NCI-H187 treated with DMSO at 0.1 percent for 48 hours (cell line): ENCODE results near the gene SLC39A6.
"Not testable (repeated sequence)": the region's sequence is repeated elsewhere in the genome, so short reads cannot be mapped to it uniquely, and the experiment has no call there.

Source experiments
- DNase-seq: peaks from one replicate; lab custom pipeline; 2025; lab: John Stamatoyannopoulos, UW

SLC39A6 gene, protein sequence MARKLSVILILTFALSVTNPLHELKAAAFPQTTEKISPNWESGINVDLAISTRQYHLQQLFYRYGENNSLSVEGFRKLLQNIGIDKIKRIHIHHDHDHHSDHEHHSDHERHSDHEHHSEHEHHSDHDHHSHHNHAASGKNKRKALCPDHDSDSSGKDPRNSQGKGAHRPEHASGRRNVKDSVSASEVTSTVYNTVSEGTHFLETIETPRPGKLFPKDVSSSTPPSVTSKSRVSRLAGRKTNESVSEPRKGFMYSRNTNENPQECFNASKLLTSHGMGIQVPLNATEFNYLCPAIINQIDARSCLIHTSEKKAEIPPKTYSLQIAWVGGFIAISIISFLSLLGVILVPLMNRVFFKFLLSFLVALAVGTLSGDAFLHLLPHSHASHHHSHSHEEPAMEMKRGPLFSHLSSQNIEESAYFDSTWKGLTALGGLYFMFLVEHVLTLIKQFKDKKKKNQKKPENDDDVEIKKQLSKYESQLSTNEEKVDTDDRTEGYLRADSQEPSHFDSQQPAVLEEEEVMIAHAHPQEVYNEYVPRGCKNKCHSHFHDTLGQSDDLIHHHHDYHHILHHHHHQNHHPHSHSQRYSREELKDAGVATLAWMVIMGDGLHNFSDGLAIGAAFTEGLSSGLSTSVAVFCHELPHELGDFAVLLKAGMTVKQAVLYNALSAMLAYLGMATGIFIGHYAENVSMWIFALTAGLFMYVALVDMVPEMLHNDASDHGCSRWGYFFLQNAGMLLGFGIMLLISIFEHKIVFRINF

DNA sequence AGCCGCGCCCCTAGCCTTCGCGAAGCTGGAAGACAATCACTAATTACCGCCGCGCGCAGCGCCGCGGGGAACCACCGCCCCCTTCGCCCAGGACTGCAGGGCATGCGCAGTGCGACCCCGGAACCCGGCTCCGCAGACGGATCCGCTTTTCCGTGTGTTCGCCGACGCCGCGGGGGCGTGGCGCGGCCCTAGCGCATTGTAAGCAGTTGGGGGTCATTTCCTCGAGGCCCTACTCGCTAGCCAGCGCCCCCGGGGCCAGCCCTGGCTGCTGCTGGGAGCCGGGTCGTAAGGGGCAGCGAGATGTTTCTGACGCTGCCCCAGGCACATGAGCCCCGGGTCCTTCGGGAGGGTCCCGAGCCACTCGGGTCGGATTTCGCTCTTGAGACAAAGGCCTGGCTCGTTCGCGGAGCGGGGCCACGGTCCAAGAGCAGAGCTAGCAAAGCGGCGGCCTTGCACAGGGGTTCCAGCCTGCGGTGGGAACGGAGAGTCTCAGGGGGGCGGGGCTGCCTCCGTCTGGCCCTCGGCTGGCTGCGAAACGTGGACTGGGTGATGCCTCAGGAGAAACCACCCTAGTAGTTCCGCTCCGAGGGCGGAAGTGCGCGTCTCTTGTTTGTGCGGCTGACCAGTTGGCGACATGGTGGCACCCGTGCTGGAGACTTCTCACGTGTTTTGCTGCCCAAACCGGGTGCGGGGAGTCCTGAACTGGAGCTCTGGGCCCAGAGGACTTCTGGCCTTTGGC is at the start of gene SLC39A6, which contains the start of gene ELP2:
TSS of gene SLC39A6 (minus strand) at position 41 of the 739 bp plus-strand sequence. CDS start 2,333 bp downstream, outside the sequence.
TSS of gene ELP2 (plus strand) at position 600 of the 739 bp plus-strand sequence. CDS start at position 635, 35 bp downstream.
- DNase-seq: peak; percentile 67

DNA sequence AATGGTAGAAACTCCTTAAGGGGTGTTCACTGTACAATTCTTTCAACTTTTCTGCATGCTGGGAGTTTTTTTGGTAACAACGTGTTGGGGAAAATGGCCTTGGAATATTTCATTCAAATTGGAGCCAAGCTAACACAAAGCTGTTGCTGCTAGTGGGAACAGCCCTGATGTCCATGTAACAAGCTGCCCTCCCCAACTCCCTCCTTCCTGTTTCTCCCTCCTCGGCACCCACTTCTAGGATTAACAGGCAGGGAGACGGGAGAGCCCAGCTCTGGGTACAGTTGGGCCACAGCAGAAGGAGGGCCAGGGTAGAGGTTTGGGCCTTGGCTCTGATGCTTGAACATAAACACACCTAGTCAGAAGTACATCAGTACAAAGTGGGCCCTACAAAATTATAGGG is 48.8 kb upstream of the SLC39A6 start:
- no peak for DNase-seq

DNA sequence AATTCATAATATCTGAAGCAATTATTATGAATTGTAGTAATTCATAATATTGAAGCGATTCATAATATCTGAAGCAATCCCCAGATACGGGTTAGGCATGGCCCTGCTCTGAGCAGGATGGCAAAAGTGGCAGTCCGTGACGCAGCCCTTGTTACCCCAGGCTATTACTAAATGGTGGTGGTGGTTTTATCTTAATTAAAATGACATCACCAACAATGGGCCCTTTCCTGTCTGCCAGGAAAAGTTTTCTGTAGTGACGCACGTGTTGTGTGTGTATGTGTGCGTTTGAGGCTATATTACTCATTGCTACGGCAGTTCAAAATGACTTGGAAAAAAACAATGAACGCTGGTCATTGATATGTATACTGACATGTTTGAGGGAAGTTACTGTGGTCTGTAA is 47.6 kb upstream of the SLC39A6 start:
- no peak for DNase-seq

DNA sequence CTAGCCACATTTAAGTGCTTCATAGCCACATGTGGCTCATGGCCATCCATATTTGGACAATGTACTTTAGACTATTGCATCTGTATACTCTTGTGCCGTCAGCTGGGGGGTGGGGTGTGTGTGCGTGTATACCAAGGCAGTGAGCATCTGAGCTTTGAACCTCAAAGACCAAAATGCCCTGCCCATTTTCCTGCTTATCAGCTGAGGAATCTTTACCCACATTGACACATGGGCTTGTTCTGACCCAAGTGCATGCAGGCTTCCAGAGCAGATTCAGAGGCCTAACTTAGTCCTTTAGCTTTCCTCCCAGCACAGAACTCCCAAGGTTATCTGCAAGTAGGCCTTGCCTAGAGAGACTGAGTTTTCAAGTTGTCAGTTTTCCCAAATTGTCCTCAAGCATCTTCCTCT is 47.0 kb upstream of the SLC39A6 start:
- DNase-seq: no peak

DNA sequence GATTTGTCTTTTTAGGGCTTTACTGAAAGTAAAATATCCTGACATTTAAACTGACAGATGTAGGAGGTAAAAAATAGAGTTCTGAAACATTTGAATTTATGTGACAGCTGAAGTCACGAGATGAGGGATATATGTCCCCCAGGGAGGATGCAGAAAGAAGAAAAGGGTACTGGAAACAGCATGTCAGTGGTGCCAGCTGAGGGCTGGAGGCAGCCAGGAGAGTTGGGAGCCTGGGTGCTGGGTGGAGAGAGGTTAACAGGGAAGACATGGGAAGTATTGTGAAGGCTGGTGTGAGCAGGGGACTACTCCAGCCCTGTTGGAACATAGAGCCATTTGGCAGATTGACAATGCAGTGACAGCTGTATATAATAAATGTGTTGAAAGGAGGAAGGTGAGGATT is 46.3 kb upstream of the SLC39A6 start:
- no peak for DNase-seq

DNA sequence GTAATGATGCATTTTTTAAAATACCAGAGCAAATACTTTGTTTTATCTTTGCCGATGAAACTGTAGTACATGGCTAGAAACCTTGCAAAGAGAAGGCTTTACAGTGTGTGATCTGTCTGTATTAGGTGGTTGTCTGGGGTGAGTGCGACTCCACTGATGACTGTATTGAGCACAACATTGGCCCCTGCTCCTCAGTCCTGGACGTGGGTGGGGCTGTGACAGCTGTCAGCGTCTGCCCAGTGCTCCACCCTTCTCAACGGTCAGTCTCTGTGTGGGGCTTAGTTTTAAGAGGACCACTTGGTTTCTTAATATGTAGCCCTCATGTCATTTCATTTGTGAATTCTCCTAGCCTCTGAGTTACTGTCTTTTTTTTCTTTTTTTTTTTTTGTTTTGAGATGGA is 40.8 kb upstream of the SLC39A6 start:
- no peak for DNase-seq

DNA sequence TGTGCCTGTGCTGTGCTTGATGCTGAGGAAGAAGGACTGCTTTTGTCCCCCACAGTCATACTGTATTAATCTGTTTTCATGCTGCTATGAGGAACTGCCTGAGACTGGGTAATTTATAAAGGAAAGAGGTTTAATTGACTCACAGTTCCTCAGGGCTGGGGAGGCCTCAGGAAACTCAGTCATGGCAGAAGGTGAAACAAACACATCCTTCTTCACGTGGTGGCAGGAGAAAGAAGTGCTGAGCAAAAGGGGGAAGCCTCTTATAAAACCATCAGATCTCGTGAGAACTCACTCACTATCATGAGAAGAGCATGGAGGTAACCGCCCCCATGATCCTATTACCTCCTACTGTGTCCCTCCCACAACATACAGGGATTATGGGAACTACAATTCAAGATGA is 39.2 kb upstream of the SLC39A6 start:
- DNase-seq: not testable (repeated sequence)

DNA sequence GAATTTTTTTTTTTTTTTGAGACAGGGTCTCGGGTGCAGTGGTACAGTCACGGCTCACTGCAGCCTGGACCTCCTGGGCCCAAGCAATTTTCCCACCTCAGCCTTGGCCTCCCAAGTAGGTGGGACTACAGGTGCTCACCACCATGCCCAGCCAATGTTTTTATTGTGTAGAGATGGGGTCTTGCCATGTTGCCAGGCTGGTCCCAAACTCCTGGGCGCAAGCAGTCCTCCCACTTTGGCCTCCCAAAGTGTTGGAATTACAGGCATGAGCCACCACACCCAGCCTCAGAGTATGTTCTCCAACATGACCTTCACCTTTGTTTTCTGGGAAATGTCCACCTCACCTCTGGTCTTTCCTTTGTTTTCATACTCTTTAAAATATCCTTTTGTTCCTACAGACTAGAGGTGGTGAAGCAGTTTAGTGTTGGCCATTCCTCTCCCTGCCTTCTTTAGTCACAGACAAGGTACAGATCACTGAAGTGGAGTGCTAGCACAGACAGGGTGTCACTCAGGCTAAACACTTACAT is 38.6 kb upstream of the SLC39A6 start:
- no peak for DNase-seq

DNA sequence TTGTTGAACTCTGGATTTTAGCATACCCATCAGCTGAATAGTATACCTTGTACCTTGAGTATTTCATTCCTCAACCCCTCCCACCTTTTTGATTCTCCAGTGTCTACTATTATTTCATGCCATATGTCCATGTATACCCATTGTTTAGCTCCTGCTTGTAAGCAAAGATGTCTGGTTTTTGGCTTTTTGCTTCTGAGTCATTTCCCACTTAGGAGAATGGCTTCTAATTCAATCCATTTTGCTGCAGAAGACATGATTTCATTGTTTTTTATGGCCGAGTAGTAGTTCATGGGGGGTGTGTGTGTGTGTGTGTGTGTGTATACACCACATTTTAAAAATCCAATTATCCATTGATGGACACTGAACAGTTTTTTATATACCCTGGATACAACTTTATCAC is 33.8 kb upstream of the SLC39A6 start:
- no peak for DNase-seq

DNA sequence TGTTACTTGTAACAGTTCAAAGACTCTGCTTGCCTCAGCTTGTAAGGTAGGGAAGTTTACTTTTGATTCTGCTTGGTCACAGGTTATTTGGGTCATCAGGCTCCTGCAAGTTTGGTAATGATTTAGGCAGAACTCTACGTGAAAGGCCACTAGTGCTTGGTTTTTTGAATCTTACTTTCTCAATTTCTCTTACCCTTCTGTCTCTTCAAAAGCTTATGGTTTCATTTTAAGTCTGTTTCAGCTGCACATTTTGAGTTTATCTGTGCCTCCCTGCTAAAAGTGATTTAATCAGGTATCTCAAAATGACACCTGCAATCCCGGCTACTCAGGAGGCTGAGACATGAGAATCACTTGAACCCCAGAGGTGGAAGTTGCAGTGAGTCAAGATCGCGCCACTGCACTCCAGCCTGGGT is 31.8 kb upstream of the SLC39A6 start:
- no peak for DNase-seq

DNA sequence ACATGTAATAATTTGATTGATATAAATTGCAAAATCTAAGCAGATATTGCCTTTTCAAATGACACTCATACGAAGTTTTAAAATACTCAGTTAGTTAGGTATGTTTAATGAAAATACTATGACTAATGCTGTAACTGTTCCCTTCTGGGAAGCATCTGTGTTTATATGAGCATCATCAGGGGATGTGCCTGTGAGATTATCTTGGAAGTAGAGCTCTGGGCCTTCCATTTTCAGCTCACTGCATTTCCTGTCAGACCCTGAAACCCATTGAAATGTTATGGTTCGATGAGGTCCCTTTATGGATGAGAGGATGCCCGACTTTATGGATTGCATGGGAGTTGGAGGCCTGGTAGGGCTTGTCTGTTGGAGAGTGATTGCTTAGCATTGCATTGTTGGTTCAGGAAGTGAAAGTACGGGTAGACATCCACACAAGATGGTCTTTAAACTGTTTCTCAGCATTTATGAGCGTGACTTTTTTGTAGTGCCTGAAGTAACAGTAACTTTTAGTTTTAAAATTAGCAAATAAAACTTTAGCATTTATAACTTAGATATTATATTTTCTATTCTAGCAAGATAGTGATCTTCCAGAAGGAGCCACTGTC is 29.2 kb upstream of the SLC39A6 start:
- DNase-seq: no peak

DNA sequence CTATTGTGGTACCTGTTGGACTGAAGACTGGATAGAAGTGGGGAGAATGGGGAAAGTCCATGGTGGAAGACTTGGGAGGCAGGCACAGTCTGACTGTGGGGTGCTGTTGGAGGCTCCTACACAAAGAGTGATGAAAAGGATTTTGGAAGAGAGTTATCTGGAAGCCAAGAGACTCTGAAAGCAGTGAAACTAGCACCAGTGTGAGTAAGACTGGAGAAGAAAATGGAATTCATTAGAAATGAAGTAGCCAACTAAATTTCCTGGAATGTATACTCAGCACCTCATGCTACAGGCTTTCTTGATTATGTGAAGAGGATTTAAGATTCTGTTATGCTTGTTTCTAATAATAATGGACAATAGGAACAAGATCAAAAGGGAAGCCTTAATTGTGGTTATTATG is 28.3 kb upstream of the SLC39A6 start:
- DNase-seq: no peak

DNA sequence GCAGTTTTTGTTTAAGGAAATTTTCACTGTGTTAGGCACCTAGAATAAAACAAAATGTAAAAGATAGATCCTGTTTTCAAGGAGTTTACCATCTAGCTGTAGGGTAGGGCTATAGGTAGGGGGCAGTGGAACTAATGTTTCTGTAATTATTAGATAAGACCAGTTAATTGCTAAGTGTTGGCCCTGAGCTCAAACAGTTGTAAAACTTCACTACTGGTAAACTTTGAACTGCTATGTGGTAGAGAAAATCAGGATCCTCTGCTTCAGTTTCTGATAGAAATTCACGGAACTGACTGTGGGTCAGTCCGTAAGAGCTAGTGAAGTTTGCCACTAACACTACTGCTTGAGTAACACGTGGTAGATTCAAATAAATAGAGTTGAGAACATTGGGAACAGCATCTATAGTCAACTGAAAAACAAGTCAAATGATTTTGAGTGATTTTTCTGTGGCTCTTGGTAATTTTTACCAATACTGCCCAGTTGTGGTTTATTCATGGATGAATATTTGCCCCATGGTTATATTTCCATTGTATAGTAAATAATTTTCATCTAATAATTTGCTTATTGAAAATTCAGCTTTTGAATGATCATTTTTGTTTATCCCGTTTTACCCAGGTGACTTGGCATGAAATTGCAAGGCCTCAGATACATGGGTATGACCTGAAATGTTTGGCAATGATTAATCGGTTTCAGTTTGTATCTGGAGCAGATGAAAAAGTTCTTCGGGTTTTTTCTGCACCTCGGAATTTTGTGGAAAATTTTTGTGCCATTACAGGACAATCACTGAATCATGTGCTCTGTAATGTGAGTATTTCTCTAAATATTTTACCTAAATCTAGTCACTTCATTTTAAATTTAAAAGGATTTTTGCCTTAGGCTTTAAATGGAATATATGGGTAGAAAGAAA is 27.0 kb upstream of the SLC39A6 start:
- no peak for DNase-seq

DNA sequence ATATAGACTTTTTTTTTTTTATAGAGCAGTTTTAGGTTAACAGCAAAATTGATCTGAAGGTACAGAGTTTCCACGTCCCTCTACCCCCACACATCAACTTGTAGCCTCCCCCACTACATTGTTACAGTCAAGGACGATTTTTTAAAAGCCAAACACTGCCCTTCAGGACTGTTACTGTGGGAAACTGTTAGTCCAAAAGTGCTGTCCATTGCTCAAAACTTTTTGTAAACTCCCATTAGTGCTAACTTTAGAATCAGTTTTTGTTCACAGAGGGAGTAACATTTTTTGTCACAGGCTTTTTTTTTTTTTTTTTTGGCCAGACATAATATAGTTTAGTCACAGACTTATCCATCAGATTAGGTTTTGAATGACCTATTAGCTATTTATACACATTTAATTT is 24.6 kb upstream of the SLC39A6 start:
- no peak for DNase-seq

DNA sequence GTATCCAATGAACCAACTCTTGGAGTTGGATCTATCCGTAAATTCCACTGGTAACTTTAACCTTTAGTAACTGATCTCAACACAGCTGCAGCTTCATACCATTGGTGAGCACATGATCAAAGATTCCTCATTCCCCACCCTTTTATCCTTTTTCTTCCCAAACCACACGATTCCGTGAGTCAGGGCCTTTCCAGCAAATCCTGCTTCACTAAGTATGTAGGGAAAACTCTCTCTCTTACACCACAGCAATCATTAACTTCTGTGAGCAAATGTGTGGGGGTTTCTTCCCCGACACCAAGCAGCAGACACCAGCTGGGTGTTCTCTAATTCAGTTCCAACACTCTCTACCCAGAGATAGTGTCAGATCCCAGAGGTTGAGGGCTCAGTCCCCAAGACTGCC is 24.1 kb upstream of the SLC39A6 start:
- no peak for DNase-seq

DNA sequence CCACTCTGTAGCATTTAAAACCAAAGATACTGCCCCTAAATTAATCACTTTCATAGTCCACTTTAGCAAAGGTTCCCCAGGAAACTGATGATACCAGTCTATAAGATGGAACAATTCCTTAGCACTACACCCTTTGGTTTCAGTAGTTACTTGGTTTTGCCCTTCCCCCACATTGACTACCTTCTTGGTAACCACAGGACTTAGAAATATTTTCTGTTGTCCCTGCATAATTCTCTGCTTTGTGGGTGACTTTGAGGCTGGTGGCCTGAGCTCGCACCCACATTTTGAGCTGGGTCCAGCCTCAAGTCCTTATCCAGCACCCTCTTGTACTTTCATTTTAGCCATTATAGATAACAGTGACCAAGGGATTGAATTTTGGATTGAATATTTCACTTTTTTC is 23.6 kb upstream of the SLC39A6 start:
- no peak for DNase-seq

DNA sequence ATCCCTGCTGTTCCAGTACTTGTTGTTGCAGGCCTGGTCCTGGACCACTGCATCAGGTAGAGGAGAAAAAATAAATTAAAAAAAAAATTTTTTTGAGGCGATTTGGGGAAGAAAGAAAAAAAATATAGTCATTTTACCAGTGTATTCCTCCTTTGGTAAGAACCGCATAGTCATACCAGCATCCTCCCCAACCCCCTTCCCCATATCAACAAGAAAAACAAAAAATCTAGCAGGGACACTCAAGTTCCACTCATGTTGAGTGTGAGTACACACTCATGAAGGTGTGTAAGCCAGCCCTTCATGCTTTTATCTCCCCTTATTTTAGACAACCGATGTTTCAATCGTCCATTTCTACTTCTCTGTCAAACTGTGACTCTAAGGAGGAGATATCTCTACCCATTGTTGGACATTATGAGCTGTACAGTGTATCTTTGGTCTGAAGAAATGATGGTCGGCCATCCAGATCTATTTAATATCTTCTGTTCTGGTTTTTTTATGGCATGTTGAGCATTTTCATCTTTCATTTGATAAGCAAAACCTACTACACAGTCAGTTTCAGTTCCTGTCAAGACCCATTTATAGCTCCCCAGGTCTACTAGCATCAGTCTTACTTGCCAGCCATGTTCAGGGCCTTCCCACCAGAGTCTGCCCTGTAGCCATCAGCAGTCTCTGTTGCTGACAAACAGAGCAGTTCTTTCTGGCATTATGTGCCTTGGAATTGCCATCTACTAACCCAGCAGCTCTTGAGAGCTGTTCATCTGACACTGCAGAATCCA is 20.6 kb upstream of the SLC39A6 start:
- no peak for DNase-seq

DNA sequence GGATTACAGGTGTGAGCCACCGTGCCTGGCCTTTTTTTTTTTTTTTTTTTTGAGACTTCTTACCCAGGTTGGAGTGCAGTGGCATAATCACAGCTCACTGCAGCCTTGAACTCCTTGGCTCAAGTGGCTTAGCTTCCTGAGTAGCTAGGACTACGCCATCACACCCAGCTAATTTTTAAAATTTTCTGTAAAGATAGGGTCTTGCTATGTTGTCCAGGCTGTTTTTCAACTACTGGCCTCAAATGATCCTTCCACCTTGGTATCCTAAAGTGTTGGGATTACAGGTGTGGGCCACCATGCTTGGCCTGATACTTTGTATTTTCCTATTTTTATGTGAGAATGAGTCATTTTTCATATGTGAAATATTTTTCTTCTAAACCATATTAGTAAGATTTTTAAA is 14.3 kb upstream of the SLC39A6 start:
- no peak for DNase-seq

DNA sequence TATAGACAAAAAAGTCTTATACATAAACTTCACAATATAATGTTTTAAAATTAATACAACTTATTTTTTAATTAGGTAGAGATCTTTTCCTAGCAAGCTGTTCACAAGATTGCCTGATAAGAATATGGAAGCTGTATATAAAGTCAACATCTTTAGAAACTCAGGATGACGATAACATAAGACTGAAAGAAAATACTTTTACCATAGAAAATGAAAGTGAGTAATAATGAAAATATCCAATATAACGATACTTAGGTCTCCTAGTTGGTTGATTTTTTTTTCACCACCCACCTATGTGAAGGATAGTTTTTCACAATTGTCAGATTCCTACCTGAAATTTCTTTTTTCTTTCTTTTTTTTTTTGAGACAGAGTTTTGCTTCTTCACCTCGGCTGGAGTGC is 13.6 kb upstream of the SLC39A6 start:
- no peak for DNase-seq

DNA sequence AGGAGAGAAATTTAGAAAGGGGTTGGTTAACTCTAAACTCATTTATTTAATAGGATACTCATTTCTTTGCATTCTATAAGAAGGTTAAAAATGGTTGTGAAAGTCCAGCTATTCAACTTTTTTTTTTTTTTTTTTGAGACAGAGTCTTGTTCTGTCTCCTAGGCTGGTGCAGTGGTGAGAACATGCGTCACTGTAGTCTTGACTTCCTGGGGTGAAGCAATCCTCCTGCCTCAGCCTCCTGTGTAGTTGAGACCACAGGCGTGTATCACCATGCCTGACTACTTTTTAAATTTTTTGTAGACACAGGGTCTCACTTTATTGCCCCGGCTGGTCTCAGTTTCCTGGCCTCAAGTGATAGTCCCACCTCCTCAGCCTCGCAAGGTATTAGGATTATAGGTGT is 12.4 kb upstream of the SLC39A6 start:
- no peak for DNase-seq
